Measurements from ENCODE around the gene PCSK6. TPM values are rescaled to one million over a fixed set of nuclear protein-coding genes. Genes with fewer than 3 reads are reported as not detected.

The PCSK6 gene
- total and polyA plus RNA-seq, 2 of the 8 experiments (the other 6 are each of a cell fraction or from before 2014, with no cell fraction given) = 1.9 to 4.0 TPM

DNA sequence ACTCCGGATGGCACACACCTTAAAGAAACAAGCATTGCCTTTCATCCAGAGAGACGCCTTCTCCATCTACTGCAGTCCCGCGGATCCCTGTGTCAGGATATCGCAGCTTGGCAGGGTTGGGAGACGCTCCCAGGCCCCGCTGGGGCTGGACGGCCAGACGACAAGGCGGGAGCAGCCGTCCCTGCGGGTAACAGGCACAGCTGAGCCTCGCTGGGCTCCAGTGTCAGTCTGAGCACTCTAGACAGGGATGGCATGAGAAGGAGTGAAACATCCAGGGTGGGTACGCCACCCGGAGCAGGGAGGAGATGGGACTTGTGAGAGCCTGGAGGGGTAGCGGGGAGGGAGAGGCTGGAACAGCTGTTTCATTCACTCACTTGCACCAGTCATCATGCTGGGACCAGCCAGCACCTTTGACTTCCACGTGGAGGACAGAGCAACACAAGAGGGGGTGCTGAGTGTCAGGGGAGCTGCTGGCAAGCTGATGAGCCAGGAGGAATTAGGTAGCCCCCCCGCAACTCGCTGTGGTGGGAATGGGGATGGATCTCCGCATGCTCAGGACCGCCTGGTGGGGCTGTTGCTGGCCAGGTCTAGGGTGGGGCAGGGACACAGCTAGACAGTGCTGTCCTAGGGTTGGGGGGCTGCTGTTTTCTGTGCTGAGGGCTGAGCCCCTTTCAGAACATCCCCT lies 162.9 kb downstream of the PCSK6 start:
- Histone ChIP-seq H2BK120ac (replicated peaks; ENCODE audit: low read depth, low read length) (no peak overlapping the region), H3K14ac (ENCODE audit: insufficient read length) (no peak overlapping the region), H3K18ac (ENCODE audit: extremely low read depth, low read length) (no peak overlapping the region), H3K36me3 (ENCODE audit: control insufficient read depth in 2 of 4, insufficient read depth in 4 of 4, low read length in 3 of 4) (no peaks in the 10 kb centered on the region), H4K5ac (ENCODE audit: insufficient read length, low read depth, low read length) (no peak overlapping the region), H3K27me3 (replicated peaks in 1 of 4; ENCODE audit: control insufficient read depth in 3 of 4, extremely low read depth in 1 of 4, insufficient read depth in 3 of 4, low read length in 3 of 4) (peaks cover 0 to 13% (median 7%) of the 10 kb centered on the region in 4 experiments; a peak in 4 of 7 replicates), H2AFZ (ENCODE audit: low read length) (no peak overlapping the region), H2BK20ac (ENCODE audit: low read length) (no peak overlapping the region), H2BK15ac (ENCODE audit: low read length) (no peak overlapping the region), H3K4me1 (replicated peaks in 1 of 4; ENCODE audit: control insufficient read depth in 3 of 4, insufficient read depth in 4 of 4, low read length in 3 of 4) (peaks cover 0 to 3% (median 0%) of the 10 kb centered on the region in 4 experiments; a peak in 1 of 7 replicates), H3K9me3 (ENCODE audit: insufficient read depth in 2 of 2, low read depth in 1 of 2, low read length in 1 of 2) (no peaks in the 10 kb centered on the region), H4K20me1 (replicated peaks in 1 of 2; ENCODE audit: control insufficient read depth in 1 of 2, insufficient read depth in 2 of 2, low read length in 2 of 2) (no peaks in the 10 kb centered on the region), H3K9ac (replicated peaks in 1 of 4; ENCODE audit: extremely low read depth in 1 of 4, low read depth in 3 of 4, low read length in 3 of 4) (no peak overlapping the region), H2BK12ac (ENCODE audit: low read depth, low read length) (no peak overlapping the region), H3K23ac (ENCODE audit: insufficient read length) (no peak overlapping the region), H3K23me2 (ENCODE audit: low read depth, low read length) (no peaks in the 10 kb centered on the region), H3K79me1 (ENCODE audit: low read depth, low read length) (no peaks in the 10 kb centered on the region), H3K4me2 (ENCODE audit: insufficient read depth in 1 of 2, low read depth in 2 of 2, low read length in 2 of 2) (no peak overlapping the region), H2AK5ac (ENCODE audit: low read depth, low read length) (no peak overlapping the region), H3K4me3 (ENCODE audit: extremely low read depth in 1 of 4, insufficient read depth in 2 of 4, low read depth in 3 of 4, low read length in 4 of 4) (no peak overlapping the region), H4K8ac (ENCODE audit: extremely low read depth, insufficient read depth, low read length) (peak overlapping the region; percentile 36; the same call in 1 of the 2 replicates), H3K79me2 (ENCODE audit: control insufficient read depth in 1 of 2, insufficient read depth in 2 of 2, low read length in 2 of 2) (no peaks in the 10 kb centered on the region), H3K56ac (replicated peaks; ENCODE audit: insufficient read length, low read depth, low read length) (no peak overlapping the region), H4K91ac (replicated peaks; ENCODE audit: insufficient read length, low read length) (no peak overlapping the region), H3K4ac (replicated peaks; ENCODE audit: insufficient read length, low read depth, low read length) (no peak overlapping the region), H3K27ac (ENCODE audit: low read depth, low read length) (no peak overlapping the region), H2BK5ac (ENCODE audit: low read depth, low read length) (no peak overlapping the region)
- FAIRE-seq = no peak
- DNase-seq (ENCODE audit: low read depth in 1 of 2, low spot score in 2 of 2) = no peak
- 84% methylated on average over 21 of the region's 21 CpGs; no CpG with 5 or more reads in 1 of the 2 experiments for WGBS, 2 experiments (ENCODE audit: extremely low coverage in 1 of 2, insufficient coverage in 1 of 2, insufficient read length in 1 of 2, insufficient replicate concordance in 2 of 2, low coverage in 1 of 2, low lambda C conversion rate in 2 of 2, missing lambda C conversion rate in 1 of 2)
- CTCF ChIA-PET (ENCODE audit: partially characterized antibody) = interaction anchor here (0.7 to 2.1 kb wide), 8 partner anchors 8 to 328 kb away, joined by 3 to 8 read pairs (median 6); no protein-coding TSS in a partner anchor
- no peak for TF ChIP-seq BRCA1 (IDR thresholded peaks at IDR 0.05; ENCODE audit: low read depth, low read length)
- TF ChIP-seq KDM4A (IDR thresholded peaks at IDR 0.05; ENCODE audit: low read depth, low read length, severe bottlenecking) = no peak
- no peak for TF ChIP-seq HDAC6 (IDR thresholded peaks at IDR 0.05; ENCODE audit: low read depth, low read length)
- no peak for TF ChIP-seq CBX8 (IDR thresholded peaks at IDR 0.05; ENCODE audit: borderline replicate concordance, low read depth, low read length)
- TF ChIP-seq TCF12 (IDR thresholded peaks at IDR 0.05; ENCODE audit: low read depth, low read length) = no peak
- TF ChIP-seq CHD2 (IDR thresholded peaks at IDR 0.05; ENCODE audit: low read length) = no peak
- TF ChIP-seq SIRT6 (IDR thresholded peaks at IDR 0.05; ENCODE audit: low read length) = no peak
- TF ChIP-seq CHD1 (IDR thresholded peaks at IDR 0.05; ENCODE audit: low read depth, low read length) = no peak
- no peak for TF ChIP-seq TEAD4 (IDR thresholded peaks at IDR 0.05; ENCODE audit: low read depth, low read length)
- TF ChIP-seq PHF8 (conservative IDR thresholded peaks at IDR 0.05; ENCODE audit: low read depth, low read length) = no peak
- TF ChIP-seq GTF2F1 (IDR thresholded peaks at IDR 0.05; ENCODE audit: borderline replicate concordance, low read depth, low read length) = no peak
- TF ChIP-seq, protein P1, sequence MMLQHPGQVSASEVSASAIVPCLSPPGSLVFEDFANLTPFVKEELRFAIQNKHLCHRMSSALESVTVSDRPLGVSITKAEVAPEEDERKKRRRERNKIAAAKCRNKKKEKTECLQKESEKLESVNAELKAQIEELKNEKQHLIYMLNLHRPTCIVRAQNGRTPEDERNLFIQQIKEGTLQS (IDR thresholded peaks at IDR 0.05; ENCODE audit: insufficient read depth, low read depth, low read length) = no peak
- TF ChIP-seq CEBPB (IDR thresholded peaks at IDR 0.05; ENCODE audit: low read depth, low read length) = no peak
- no peak for TF ChIP-seq SP4 (IDR thresholded peaks at IDR 0.05; ENCODE audit: low read length)
- POLR2A ChIA-PET (ENCODE audit: partially characterized antibody) = no interaction called here

Measured in H1 (cell line).